ENCODE data around the gene SLC33A1.
"Not testable (repeated sequence)": the region's sequence is repeated elsewhere in the genome, so short reads cannot be mapped to it uniquely, and the experiment has no call there.

Gene SLC33A1

GRCh38 chr3:155854141-155854940, at the start of gene SLC33A1:
Gene SLC33A1 (minus strand): TSS chr3:155854427. CDS start chr3:155853997, 430 bp downstream.
- peak; percentile 99 for DNase-seq (ENCODE audit: low spot score)

GRCh38 chr3:155895379-155895900, 41.2 kb upstream of the SLC33A1 start:
- no peak for DNase-seq (ENCODE audit: low spot score)

- no peak for DNase-seq (ENCODE audit: low spot score)
Observed at GRCh38 chr3:155891321-155891720, 37.1 kb upstream of the SLC33A1 start.

DNA sequence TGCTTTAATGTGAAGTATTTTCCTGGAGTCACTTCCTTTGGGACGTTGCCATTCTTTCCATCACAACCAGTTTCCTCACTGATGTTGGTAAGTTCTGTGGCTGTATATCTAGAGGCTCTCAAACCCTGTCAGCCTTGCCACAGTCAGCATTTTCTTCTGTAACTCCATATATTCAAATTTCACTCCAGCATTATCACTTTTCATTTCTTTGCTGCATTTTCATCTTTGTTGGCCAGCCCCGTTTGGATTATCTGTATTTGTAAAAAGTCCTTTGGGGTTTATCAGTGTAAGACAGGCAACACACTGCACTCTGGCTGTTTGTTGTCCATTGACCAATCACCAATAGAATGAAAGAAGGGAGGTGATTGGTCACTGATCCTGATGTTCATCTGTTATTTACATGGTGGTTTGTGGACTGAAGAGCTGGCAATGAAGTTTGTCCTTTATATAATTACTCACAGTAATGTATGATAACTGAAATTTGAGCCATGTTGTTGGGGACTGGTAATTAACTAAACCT, 36.5 kb upstream of the SLC33A1 start:
- DNase-seq (ENCODE audit: low spot score): no peak

DNA sequence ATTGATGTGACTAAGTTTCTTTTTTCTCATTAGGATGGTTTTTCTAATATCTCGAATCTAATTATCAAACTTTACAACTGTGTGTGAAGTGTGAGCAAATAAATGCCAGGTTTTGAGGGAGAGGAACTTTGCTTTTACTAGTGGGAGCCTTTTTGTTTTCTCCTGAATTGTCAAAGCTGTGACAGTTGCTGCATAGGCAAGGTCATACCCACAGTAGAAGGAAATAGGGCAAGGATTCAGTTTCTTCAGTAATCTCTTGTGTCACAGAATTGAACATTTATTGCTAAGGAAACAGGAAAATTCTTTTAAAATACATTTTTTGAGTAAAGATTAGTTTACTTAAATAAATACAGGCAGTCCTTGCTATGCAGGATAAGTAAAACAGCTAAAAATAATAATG, 35.7 kb upstream of the SLC33A1 start:
- DNase-seq (ENCODE audit: low spot score): no peak

- DNase-seq (ENCODE audit: low spot score): no peak
Observed at GRCh38 chr3:155889212-155889611, 35.0 kb upstream of the SLC33A1 start.

DNA sequence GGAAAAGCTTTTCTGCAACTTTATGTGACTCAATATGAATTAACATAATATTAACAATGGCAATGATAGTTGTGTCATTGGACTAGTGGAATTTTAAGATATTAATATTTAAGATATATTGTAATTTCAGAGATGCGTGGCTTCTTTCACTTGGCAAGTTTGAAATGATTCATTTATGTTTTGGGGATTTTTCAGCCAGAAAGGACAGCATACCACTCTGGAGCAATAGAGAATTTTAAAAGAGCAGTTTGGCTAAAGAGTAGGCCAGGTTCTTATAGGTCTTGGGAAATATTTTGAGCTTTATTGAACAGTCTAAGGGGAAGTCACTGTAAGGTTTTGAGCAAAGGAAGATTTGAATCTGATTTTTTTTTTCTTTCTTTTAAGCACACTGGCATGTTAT, 32.7 kb upstream of the SLC33A1 start:
- DNase-seq (ENCODE audit: low spot score): no peak

GRCh38 chr3:155886348-155886747, 32.1 kb upstream of the SLC33A1 start:
- DNase-seq (ENCODE audit: low spot score): not testable (repeated sequence)

GRCh38 chr3:155885292-155885691, 31.1 kb upstream of the SLC33A1 start:
- DNase-seq (ENCODE audit: low spot score): no peak

DNA sequence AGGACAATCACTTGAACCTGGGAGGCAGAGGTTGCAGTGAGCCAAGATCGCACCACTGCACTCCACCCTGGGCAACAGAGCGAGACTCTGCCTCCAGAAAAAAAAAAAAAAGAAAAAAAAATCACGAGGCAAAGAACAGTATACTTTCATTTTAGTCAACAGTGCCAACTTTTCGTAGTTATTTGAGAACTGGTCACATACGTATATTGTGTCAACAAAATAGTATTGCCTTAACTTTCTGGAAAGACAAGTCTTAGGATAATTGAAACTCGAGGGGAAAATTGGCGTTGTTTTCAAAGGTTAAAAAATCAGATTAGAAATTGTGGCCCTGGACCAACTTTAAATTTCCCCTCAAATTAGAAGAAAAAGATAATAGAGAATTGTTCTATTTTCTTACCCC, 30.1 kb upstream of the SLC33A1 start:
- no peak for DNase-seq (ENCODE audit: low spot score)

DNA sequence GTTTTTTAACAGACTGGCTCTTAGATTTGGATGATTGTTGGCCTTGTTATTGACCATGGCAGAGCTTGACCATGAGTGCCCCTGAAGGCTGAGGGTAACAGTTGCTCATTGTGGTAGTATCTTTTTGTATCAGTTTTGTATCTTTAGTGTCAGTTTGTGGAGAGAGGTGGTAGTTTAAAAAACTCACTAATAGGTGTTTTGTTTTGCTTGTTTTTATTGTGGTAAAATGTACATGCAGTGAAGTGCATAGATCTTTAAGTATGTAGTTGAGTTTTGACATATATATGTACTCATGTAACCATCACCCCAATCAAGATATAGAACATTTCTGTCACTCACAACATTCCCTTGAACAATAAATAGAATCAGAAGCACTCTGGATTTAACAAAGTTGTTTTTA, 26.1 kb upstream of the SLC33A1 start:
- no peak for DNase-seq (ENCODE audit: low spot score)

- DNase-seq (ENCODE audit: low spot score): no peak
Observed at GRCh38 chr3:155876503-155876902, 22.3 kb upstream of the SLC33A1 start.

DNA sequence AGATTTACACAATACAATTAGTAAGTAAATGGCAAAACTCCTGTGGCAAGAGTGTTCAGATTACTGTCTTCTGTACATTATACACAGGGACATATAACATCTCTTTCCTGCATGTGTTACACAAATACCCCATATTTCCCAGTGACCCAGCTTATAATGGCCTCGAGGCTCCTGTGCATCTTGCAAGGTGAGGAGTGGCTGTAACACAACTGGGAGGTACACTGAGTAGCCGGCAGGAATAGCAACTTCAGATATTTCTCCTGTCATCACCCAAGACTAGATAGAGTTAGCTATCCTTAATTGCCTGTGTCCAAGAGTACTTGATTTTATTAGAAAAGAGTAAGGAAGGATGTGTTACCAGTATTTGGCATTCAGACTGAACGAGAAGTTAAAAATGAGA, 21.8 kb upstream of the SLC33A1 start:
- no peak for DNase-seq (ENCODE audit: low spot score)

GRCh38 chr3:155872904-155873646, 18.8 kb upstream of the SLC33A1 start:
- DNase-seq (ENCODE audit: low spot score): no peak

DNA sequence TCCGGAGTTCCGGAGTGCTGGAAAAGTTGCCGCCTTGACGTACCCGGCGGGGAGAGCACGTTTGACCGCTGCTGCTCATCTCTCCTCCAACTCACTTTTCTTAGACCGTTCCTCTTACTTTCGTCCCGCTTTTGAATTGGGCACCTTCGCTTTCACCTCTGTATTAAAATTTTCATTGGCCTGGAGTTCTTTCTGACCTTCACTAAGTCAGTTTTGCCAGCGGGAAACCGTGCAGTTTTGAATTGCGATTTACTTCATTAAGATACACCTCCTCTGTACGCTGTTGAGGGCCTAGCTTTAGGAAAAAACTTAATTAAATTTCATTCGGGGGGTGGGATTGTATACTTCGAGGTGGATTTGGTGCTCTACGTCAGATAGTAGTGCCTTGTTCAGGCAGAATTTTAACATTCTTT, 17.5 kb upstream of the SLC33A1 start:
- DNase-seq (ENCODE audit: low spot score): no peak

DNA sequence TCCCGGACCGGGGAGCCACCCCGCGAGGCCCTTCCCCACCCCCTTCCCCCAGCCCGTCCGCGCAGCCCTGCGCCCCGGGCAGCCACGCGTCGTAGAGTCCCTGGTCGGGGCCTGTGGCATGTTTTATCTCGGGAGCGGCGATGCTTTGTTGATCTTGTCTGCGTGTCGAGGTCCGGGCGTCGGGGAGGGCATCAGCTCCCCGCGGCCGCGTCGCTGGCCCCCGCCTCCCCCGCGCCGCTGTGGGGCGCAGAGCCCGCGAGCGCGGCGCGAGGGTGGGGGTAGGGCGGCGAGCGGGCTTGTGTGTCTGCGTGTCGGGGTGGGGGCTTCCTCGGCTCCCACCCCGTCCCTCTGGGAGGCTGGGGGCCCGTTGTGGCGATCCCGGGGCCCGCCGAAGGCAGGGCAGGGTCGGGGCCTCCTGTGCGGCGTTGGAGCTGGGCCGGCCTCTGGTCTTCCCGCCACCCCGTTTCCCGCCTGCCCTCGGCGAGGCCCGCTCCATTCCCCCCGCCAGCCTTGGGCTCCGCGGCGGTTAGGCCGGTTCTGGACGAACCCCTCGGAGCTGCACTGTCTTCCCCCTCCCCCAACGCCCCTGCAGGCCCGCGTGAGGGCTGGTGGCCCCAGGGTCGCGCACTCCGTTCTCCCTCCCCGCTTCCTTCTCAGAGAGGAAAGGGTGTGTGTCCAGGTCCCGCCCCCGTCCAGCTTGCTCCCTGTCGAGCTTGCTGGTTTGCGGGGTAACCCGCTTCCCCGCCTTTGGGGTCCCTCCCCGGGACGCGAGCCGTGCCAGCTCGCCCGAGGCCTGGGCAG, 16.9 kb upstream of the SLC33A1 start:
- peak; percentile 31 for DNase-seq (ENCODE audit: low spot score)

- DNase-seq (ENCODE audit: low spot score): peak; percentile 96
Observed at GRCh38 chr3:155870133-155870944, 16.1 kb upstream of the SLC33A1 start, which contains the start of gene GMPS. Gene GMPS (plus strand): TSS chr3:155870650. CDS start chr3:155870871, 221 bp downstream.

GRCh38 chr3:155869691-155870090, 15.5 kb upstream of the SLC33A1 start:
- no peak for DNase-seq (ENCODE audit: low spot score)

GRCh38 chr3:155863072-155863784, 9.0 kb upstream of the SLC33A1 start:
- DNase-seq (ENCODE audit: low spot score): no peak

- peak; percentile 82 for DNase-seq (ENCODE audit: low spot score)
Observed at GRCh38 chr3:155862290-155862982, 8.2 kb upstream of the SLC33A1 start.

Measured in CD4-positive, alpha-beta T cell treated with Interleukin-15 for 4 hours (primary cell).